Calu3 (cell line): ENCODE data around the gene RP2. TPM values are rescaled to one million over a fixed set of nuclear protein-coding genes. Genes with fewer than 3 reads are reported as not detected.

Source experiments
- BruUV-seq: library from RNA; stranded (reverse); fragments of 400-500 nt; replicated peaks from 2 replicates; lab custom pipeline; 2021; lab: Mats Ljungman, UMichigan
- CTCF ChIA-PET: fragments of 300-600 bp; sonication (Branson Sonifier 250); formaldehyde crosslinking; loops from one replicate; lab custom pipeline; 2022; ENCODE audit warnings: antibody characterized with exemption; lab: Charles Lee
- DNase-seq: peaks from one replicate; pipeline ENCODE4 v3.0.0; 2022
- H3K27ac Mint-ChIP-seq: one replicate; pipeline ENCODE4 v1.8.0; 2022; ENCODE audit warnings: mixed read lengths; ENCODE audit not compliant: unreplicated experiment
- H3K27me3 Mint-ChIP-seq: one replicate; pipeline ENCODE4 v1.8.0; 2022; ENCODE audit warnings: mixed read lengths; ENCODE audit not compliant: unreplicated experiment
- H3K36me3 Mint-ChIP-seq: one replicate; pipeline ENCODE4 v1.8.0; 2022; ENCODE audit warnings: mild to moderate bottlenecking, moderate library complexity, mixed read lengths; ENCODE audit not compliant: insufficient read depth, unreplicated experiment
- H3K4me1 Mint-ChIP-seq: one replicate; pipeline ENCODE4 v1.8.0; 2022; ENCODE audit warnings: mild to moderate bottlenecking, low read depth, mixed read lengths; ENCODE audit not compliant: unreplicated experiment
- H3K4me3 Mint-ChIP-seq: one replicate; pipeline ENCODE4 v1.8.0; 2022; ENCODE audit warnings: mild to moderate bottlenecking, low read depth, moderate library complexity, mixed read lengths; ENCODE audit not compliant: unreplicated experiment
- H3K9me3 Mint-ChIP-seq: one replicate; pipeline ENCODE4 v1.8.0; 2022; ENCODE audit warnings: low read depth, mixed read lengths; ENCODE audit not compliant: unreplicated experiment
- intact Hi-C: fragments of 100-400 bp; cut with micrococcal nuclease; formaldehyde crosslinking; loops from one replicate; pipeline ENCODE4 v1.10.0; 2022; ENCODE audit not compliant: unreplicated experiment
- total RNA-seq: library from RNA; stranded (reverse); gene quantifications from 2 replicates; pipeline ENCODE4 v1.2.3, GENCODE V29; 2022
- TF ChIP-seq, protein P1 (sequence below): fragments of 200-600 bp; IDR thresholded peaks from one replicate; pipeline ENCODE4 v1.8.0; 2022; ENCODE audit warnings: antibody characterized with exemption; ENCODE audit not compliant: unreplicated experiment

Gene RP2
- total RNA-seq, 1 experiment from 2014 or later, result 25.5 TPM

DNA sequence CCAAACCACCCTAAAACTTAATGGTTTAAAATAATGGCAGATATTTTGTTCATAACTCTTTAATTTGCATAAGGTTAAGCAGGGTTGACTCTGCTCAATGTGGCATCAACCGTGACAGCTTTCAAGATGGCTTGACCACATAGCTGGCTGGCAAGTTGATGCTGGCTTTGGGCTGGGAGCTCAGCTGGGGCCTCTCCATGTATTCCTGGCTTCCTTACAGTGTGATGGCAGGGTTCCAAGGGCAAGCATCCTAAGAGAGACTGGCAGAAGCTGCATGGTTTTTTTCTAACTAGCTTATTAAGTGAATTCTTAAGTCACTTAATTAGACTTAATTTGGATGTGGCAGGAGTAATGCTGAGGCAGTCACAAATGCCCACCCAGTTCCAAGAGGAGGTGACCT, 4.5 kb downstream of the RP2 start:
- Mint-ChIP-seq H3K36me3 (peaks cover 24% of the 10 kb centered on the region), H3K4me1 (peaks cover under 1% of the 10 kb centered on the region), H3K9me3 (no peaks in the 10 kb centered on the region), H3K27me3 (no peaks in the 10 kb centered on the region), H3K4me3 (no peak overlapping the region), H3K27ac (no peak overlapping the region)
- TF ChIP-seq, protein P1, sequence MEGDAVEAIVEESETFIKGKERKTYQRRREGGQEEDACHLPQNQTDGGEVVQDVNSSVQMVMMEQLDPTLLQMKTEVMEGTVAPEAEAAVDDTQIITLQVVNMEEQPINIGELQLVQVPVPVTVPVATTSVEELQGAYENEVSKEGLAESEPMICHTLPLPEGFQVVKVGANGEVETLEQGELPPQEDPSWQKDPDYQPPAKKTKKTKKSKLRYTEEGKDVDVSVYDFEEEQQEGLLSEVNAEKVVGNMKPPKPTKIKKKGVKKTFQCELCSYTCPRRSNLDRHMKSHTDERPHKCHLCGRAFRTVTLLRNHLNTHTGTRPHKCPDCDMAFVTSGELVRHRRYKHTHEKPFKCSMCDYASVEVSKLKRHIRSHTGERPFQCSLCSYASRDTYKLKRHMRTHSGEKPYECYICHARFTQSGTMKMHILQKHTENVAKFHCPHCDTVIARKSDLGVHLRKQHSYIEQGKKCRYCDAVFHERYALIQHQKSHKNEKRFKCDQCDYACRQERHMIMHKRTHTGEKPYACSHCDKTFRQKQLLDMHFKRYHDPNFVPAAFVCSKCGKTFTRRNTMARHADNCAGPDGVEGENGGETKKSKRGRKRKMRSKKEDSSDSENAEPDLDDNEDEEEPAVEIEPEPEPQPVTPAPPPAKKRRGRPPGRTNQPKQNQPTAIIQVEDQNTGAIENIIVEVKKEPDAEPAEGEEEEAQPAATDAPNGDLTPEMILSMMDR, result no peak
- CTCF ChIA-PET, result no interaction called here
- intact Hi-C loops, result no loop called here
- no TSS peak for BruUV-seq
- no peak for DNase-seq

DNA sequence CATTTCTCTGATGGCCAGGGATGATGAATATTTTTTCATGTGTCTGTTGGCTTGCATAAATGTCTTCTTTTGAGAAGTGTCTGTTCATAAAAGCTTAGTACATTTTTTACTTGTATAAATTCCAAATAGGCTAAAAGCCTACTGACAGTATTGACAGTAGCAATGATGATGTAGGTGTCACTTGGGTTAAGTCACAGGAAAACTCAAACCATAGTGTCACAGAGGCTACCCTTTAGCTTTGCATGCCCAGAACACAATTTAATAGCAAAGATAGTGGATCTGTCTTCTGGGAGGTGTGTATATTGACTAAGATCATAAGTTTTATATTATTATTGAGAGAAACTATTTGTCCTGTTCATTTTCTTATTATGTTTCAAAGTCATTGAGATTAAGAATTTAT, 8.1 kb downstream of the RP2 start:
- Mint-ChIP-seq H3K4me1 (peaks cover 7% of the 10 kb centered on the region), H3K4me3 (no peak overlapping the region), H3K27me3 (no peaks in the 10 kb centered on the region), H3K27ac (no peak overlapping the region), H3K36me3 (peaks cover 3% of the 10 kb centered on the region), H3K9me3 (no peaks in the 10 kb centered on the region)
- intact Hi-C loops, result no loop called here
- DNase-seq, result no peak
- TF ChIP-seq, protein P1, result no peak
- no TSS peak for BruUV-seq
- CTCF ChIA-PET, result no interaction called here

DNA sequence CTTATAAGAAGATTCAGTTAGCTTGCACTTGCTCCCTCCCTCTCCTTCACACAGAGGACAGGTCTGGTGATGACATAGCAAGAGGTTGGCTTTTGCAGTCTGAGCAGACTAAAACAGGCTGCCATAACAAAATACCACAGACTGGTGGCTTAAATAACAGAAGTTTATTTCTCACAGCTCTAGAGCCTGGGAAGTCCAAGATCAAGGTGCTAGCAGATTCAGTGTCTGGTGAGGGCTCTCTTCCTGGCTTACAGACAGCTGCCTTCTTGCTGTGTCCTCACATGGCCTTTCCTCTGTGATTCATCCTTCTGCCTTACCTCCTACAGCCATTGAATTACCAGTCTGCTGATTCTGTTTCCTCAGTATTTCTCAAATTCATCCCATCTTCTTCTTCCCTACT, 13.1 kb downstream of the RP2 start:
- H3K9me3 Mint-ChIP-seq, result no peaks in the 10 kb centered on the region
- H3K4me3 Mint-ChIP-seq, result no peak overlapping the region
- H3K36me3 Mint-ChIP-seq, result peaks cover 1% of the 10 kb centered on the region
- intact Hi-C loops, result no loop called here
- no peak for DNase-seq
- peaks cover 15% of the 10 kb centered on the region for H3K4me1 Mint-ChIP-seq
- TF ChIP-seq, protein P1, result no peak
- H3K27ac Mint-ChIP-seq, result no peak overlapping the region
- BruUV-seq, result no TSS peak
- no peaks in the 10 kb centered on the region for H3K27me3 Mint-ChIP-seq
- CTCF ChIA-PET, result no interaction called here

DNA sequence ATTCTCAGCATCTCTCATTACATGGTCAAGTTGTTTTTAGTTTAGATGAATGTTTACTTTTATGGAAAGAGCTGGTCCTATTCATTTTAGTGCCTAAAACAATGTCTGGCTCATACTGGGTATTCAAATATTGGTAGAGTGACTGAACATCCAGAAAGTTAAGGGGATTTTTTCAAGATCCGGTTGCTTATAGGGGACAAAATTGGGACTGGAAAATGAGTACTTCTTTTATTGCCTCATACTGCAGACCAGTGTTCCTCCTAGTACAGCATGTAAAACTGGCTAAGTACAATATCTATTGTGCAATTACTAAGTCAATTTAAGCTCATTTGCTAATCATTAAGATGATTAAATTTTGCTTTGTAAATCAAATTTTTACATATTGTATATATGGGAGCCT, 13.9 kb downstream of the RP2 start:
- CTCF ChIA-PET, result no interaction called here
- Mint-ChIP-seq H3K4me3 (no peak overlapping the region), H3K36me3 (peaks cover 6% of the 10 kb centered on the region), H3K9me3 (no peaks in the 10 kb centered on the region), H3K27me3 (no peaks in the 10 kb centered on the region), H3K27ac (no peak overlapping the region), H3K4me1 (peaks cover 15% of the 10 kb centered on the region)
- intact Hi-C loops, result no loop called here
- TF ChIP-seq, protein P1, result no peak
- BruUV-seq, result no TSS peak
- DNase-seq, result no peak

DNA sequence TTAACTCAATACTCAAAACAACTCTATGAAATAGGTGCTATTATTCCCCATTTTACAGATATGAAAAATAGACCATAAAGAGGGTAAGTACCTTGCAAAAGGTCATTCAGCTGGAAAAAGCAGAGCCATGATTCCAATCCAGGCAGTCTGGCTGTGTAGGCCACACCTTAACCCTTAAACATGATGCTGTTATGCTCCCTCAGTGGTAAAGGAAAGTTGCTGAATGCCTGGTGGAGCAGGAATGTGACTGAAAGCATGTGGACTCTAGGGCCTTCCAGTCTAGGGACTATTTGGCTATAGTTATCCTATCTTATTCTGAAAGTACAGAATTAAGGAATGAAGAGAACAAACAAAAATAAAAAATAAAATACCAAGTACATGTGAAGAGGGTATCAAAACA, 19.6 kb downstream of the RP2 start:
- no peak overlapping the region for H3K27ac Mint-ChIP-seq
- TF ChIP-seq, protein P1, result no peak
- H3K27me3 Mint-ChIP-seq, result no peaks in the 10 kb centered on the region
- H3K4me3 Mint-ChIP-seq, result no peak overlapping the region
- BruUV-seq, result no TSS peak
- no peaks in the 10 kb centered on the region for H3K9me3 Mint-ChIP-seq
- CTCF ChIA-PET, result no interaction called here
- intact Hi-C loops, result no loop called here
- DNase-seq, result no peak
- no peaks in the 10 kb centered on the region for H3K4me1 Mint-ChIP-seq
- peaks cover 17% of the 10 kb centered on the region for H3K36me3 Mint-ChIP-seq
